ENCODE data around the gene KDM8.

DNA sequence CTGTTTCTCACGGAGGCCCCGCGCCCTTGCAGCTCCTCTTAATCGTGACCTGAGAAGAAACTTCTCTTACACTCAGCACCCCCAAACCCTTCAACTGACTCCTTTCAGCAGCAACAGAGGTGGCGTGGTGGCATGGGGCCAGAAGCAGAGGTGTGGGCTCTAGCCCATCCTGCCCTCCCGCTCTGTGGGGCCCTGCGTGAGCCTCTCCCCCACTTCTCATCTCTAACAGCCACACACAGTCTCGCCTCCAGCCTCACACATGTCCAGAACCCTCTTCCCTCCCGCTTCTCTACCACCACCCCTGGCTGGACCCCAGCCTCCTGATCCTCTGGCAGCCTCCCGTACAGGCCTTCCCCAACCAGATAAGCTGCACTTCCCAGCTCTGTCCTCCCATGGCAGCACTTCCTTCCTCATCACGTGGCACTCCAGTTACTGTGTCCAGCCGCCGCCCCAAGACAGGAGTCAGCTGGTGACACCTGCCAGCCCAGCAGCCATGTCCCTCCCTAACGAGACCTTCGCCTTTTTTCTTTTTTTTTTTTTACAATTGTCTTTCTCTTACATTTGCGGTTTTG lies 34.8 kb downstream of the KDM8 start:
- no peak for TF ChIP-seq POLR2A (IDR thresholded peaks at IDR 0.05; ENCODE audit: low read depth)
- TF ChIP-seq, protein P1, sequence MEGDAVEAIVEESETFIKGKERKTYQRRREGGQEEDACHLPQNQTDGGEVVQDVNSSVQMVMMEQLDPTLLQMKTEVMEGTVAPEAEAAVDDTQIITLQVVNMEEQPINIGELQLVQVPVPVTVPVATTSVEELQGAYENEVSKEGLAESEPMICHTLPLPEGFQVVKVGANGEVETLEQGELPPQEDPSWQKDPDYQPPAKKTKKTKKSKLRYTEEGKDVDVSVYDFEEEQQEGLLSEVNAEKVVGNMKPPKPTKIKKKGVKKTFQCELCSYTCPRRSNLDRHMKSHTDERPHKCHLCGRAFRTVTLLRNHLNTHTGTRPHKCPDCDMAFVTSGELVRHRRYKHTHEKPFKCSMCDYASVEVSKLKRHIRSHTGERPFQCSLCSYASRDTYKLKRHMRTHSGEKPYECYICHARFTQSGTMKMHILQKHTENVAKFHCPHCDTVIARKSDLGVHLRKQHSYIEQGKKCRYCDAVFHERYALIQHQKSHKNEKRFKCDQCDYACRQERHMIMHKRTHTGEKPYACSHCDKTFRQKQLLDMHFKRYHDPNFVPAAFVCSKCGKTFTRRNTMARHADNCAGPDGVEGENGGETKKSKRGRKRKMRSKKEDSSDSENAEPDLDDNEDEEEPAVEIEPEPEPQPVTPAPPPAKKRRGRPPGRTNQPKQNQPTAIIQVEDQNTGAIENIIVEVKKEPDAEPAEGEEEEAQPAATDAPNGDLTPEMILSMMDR (IDR thresholded peaks at IDR 0.05): no peak
